Measurements from ENCODE around the gene MS4A10.

- TF ChIP-seq EZH2 (IDR thresholded peaks at IDR 0.05) (no peak), POLR2AphosphoS5 (IDR thresholded peaks at IDR 0.05; ENCODE audit: borderline replicate concordance, low read depth, low read length) (no peak)
Measured at GRCh38 chr11:60762851-60763691, 22.1 kb upstream of the MS4A10 start.
